Measurements from ENCODE around the gene C5orf58.
A peak's percentile ranks its signal among the peaks of the same experiment; 100 is the strongest.
"Not testable (repeated sequence)": the region's sequence is repeated elsewhere in the genome, so short reads cannot be mapped to it uniquely, and the experiment has no call there.

C5orf58 gene

GRCh38 chr5:170225326-170226128 lies 7.3 kb upstream of the C5orf58 start:
- peak; percentile 14 for DNase-seq

GRCh38 chr5:170226129-170226615 lies 6.6 kb upstream of the C5orf58 start:
- no peak for DNase-seq

- no peak for DNase-seq
These were observed 6.1 kb upstream of the C5orf58 start for GRCh38 chr5:170226661-170227060.

- no peak for DNase-seq
These were observed 3.9 kb upstream of the C5orf58 start for GRCh38 chr5:170228762-170229435.

GRCh38 chr5:170233358-170233892 lies 640 bp downstream of the C5orf58 start:
- DNase-seq = no peak

- DNase-seq = no peak
These were observed 3.4 kb downstream of the C5orf58 start for GRCh38 chr5:170235876-170236864.

- DNase-seq = no peak
These were observed 5.8 kb downstream of the C5orf58 start for GRCh38 chr5:170238456-170239196.

- DNase-seq = not testable (repeated sequence)
These were observed 12.7 kb downstream of the C5orf58 start for GRCh38 chr5:170245436-170245835.

- no peak for DNase-seq
These were observed 13.5 kb downstream of the C5orf58 start for GRCh38 chr5:170246126-170246870.

GRCh38 chr5:170247363-170247762 lies 14.6 kb downstream of the C5orf58 start:
- no peak for DNase-seq

- no peak for DNase-seq
These were observed 15.6 kb downstream of the C5orf58 start for GRCh38 chr5:170248172-170248930.

- not testable (repeated sequence) for DNase-seq
These were observed 16.1 kb downstream of the C5orf58 start for GRCh38 chr5:170248931-170249227.

- DNase-seq = no peak
These were observed 16.6 kb downstream of the C5orf58 start for GRCh38 chr5:170249355-170249754.

GRCh38 chr5:170250810-170251317 lies 18.1 kb downstream of the C5orf58 start:
- no peak for DNase-seq

- DNase-seq = no peak
These were observed 18.7 kb downstream of the C5orf58 start for GRCh38 chr5:170251462-170251861.

GRCh38 chr5:170252109-170252508 lies 19.3 kb downstream of the C5orf58 start:
- DNase-seq = no peak

GRCh38 chr5:170252720-170253350 lies 20.1 kb downstream of the C5orf58 start:
- DNase-seq = no peak

GRCh38 chr5:170254056-170254455 lies 21.3 kb downstream of the C5orf58 start:
- DNase-seq = no peak

- DNase-seq = no peak
These were observed 23.8 kb downstream of the C5orf58 start for GRCh38 chr5:170256571-170256970.

- DNase-seq = no peak
These were observed 24.6 kb downstream of the C5orf58 start for GRCh38 chr5:170257370-170257769.

Measured in DMS 273 treated with DMSO at 0.1 percent for 48 hours (cell line).